ENCODE measurements around the gene GALNT10. TPM values are rescaled to one million over a fixed set of nuclear protein-coding genes. Genes with fewer than 3 reads are reported as not detected.

The GALNT10 gene
- total RNA-seq, 1 experiment from 2014 or later, result 27.8 TPM

- H3K9ac ChIP-seq (ENCODE audit: low read length), result no peak overlapping the region
- H3K9me2 ChIP-seq (ENCODE audit: insufficient read depth), result no peaks in the 10 kb centered on the region
- BruUV-seq (replicated peaks), result no TSS peak
- H2AFZ ChIP-seq (ENCODE audit: low read depth, low read length, poor library complexity, severe bottlenecking), result no peak overlapping the region
- H3K27me3 ChIP-seq (ENCODE audit: insufficient read depth, low read length), result peaks cover 12% of the 10 kb centered on the region; the same call in 1 of the 2 replicates
- no peak overlapping the region for H3K4me2 ChIP-seq (ENCODE audit: low read length)
- H3K36me3 ChIP-seq (ENCODE audit: control insufficient read depth in 1 of 2, insufficient read depth in 2 of 2, low read length in 2 of 2), result no peaks in the 10 kb centered on the region
- H3K27ac ChIP-seq (ENCODE audit: low read depth, low read length), result no peak overlapping the region
- TF ChIP-seq ZFX (IDR thresholded peaks at IDR 0.05) (no peak), RAD21 (IDR thresholded peaks at IDR 0.05; ENCODE audit: low read depth) (no peak), EZH2 (IDR thresholded peaks at IDR 0.05) (no peak), SRF (IDR thresholded peaks at IDR 0.05; ENCODE audit: low read depth) (no peak), POLR2A (IDR thresholded peaks at IDR 0.05; ENCODE audit: borderline replicate concordance, extremely low read depth, insufficient read depth, insufficient read length) (no peak), POLR2AphosphoS5 (IDR thresholded peaks at IDR 0.05; ENCODE audit: low read depth, low read length) (no peak)
- TF ChIP-seq, protein P1, sequence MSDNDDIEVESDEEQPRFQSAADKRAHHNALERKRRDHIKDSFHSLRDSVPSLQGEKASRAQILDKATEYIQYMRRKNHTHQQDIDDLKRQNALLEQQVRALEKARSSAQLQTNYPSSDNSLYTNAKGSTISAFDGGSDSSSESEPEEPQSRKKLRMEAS (IDR thresholded peaks at IDR 0.05), result no peak
- TF ChIP-seq, protein P2, sequence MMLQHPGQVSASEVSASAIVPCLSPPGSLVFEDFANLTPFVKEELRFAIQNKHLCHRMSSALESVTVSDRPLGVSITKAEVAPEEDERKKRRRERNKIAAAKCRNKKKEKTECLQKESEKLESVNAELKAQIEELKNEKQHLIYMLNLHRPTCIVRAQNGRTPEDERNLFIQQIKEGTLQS (IDR thresholded peaks at IDR 0.05), result no peak
- TF ChIP-seq, protein P3, sequence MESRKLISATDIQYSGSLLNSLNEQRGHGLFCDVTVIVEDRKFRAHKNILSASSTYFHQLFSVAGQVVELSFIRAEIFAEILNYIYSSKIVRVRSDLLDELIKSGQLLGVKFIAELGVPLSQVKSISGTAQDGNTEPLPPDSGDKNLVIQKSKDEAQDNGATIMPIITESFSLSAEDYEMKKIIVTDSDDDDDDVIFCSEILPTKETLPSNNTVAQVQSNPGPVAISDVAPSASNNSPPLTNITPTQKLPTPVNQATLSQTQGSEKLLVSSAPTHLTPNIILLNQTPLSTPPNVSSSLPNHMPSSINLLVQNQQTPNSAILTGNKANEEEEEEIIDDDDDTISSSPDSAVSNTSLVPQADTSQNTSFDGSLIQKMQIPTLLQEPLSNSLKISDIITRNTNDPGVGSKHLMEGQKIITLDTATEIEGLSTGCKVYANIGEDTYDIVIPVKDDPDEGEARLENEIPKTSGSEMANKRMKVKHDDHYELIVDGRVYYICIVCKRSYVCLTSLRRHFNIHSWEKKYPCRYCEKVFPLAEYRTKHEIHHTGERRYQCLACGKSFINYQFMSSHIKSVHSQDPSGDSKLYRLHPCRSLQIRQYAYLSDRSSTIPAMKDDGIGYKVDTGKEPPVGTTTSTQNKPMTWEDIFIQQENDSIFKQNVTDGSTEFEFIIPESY (IDR thresholded peaks at IDR 0.05; ENCODE audit: extremely low read depth, insufficient replicate concordance, low read length), result no peak
- TF ChIP-seq, protein P4, sequence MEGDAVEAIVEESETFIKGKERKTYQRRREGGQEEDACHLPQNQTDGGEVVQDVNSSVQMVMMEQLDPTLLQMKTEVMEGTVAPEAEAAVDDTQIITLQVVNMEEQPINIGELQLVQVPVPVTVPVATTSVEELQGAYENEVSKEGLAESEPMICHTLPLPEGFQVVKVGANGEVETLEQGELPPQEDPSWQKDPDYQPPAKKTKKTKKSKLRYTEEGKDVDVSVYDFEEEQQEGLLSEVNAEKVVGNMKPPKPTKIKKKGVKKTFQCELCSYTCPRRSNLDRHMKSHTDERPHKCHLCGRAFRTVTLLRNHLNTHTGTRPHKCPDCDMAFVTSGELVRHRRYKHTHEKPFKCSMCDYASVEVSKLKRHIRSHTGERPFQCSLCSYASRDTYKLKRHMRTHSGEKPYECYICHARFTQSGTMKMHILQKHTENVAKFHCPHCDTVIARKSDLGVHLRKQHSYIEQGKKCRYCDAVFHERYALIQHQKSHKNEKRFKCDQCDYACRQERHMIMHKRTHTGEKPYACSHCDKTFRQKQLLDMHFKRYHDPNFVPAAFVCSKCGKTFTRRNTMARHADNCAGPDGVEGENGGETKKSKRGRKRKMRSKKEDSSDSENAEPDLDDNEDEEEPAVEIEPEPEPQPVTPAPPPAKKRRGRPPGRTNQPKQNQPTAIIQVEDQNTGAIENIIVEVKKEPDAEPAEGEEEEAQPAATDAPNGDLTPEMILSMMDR (IDR thresholded peaks at IDR 0.05 in 2 of 3, conservative IDR thresholded peaks at IDR 0.05 in 1 of 3; ENCODE audit: borderline replicate concordance in 1 of 3, insufficient read depth in 1 of 3, low read depth in 2 of 3, low read length in 2 of 3), result no peak
- H3K4me1 ChIP-seq (ENCODE audit: control insufficient read depth in 1 of 2, insufficient read depth in 2 of 2, low read length in 2 of 2), result no peaks in the 10 kb centered on the region
- RAD21 ChIA-PET (ENCODE audit: low non-redundant PET in 1 of 2, low total read pairs in 2 of 2, uncharacterized antibody in 2 of 2, unreplicated experiment in 2 of 2), result no interaction called here
- no peaks in the 10 kb centered on the region for H3K79me2 ChIP-seq (ENCODE audit: insufficient read depth, low read length)
- ATAC-seq, result no peak
- intact Hi-C loops (cut with micrococcal nuclease), result no loop called here
- H3K9me3 ChIP-seq (ENCODE audit: control insufficient read depth in 1 of 2, insufficient read depth in 1 of 2, low read depth in 1 of 2, low read length in 2 of 2), result no peaks in the 10 kb centered on the region
- DNase-seq (ENCODE audit: low read depth, low spot score), result no peak
- no peak overlapping the region for H3K4me3 ChIP-seq (replicated peaks in 1 of 2; ENCODE audit: low read depth in 1 of 2, low read length in 2 of 2)
- no peaks in the 10 kb centered on the region for H4K20me1 ChIP-seq (ENCODE audit: insufficient read depth)
- CTCF ChIA-PET, result no interaction called here
- POLR2A ChIA-PET, result no interaction called here
Measured at GRCh38 chr5:154174091-154174490, 16.4 kb upstream of the GALNT10 start.

All from HCT116 (cell line).